K562 (cell line): ENCODE measurements around the gene AGAP3. TPM values are rescaled to one million over a fixed set of nuclear protein-coding genes. Genes with fewer than 3 reads are reported as not detected.

ENCODE experiments used
- CXXC5 ChIP-seq: fragments of 250-450 bp; sonication (Bioruptor Pico); IDR thresholded peaks from 2 replicates; pipeline ENCODE4 v1.8.0; 2022; ENCODE audit warnings: inconsistent platforms, mild to moderate bottlenecking, moderate library complexity
- GABPB1 ChIP-seq: sonication (generic); formaldehyde crosslinking; IDR thresholded peaks from 2 replicates; pipeline ENCODE4 v1.8.0; 2022; ENCODE audit warnings: mild to moderate bottlenecking, missing genetic modification reagents
- HDGF ChIP-seq: fragments of 450-650 bp; IDR thresholded peaks from 2 replicates; pipeline ENCODE4 v1.6.1; 2016
- HEY1 ChIP-seq: fragments of 250-450 bp; sonication (Bioruptor Pico); IDR thresholded peaks from 2 replicates; pipeline ENCODE4 v1.5.0; 2020; ENCODE audit warnings: mild to moderate bottlenecking, moderate library complexity, borderline replicate concordance
- HMBOX1 ChIP-seq: sonication (generic); IDR thresholded peaks from 2 replicates; pipeline ENCODE4 v1.6.1; 2016
- MCM5 ChIP-seq: fragments of 450-650 bp; IDR thresholded peaks from 2 replicates; pipeline ENCODE4 v1.6.1; 2016; ENCODE audit warnings: low read depth
- MED1 ChIP-seq: sonication (generic); formaldehyde crosslinking; IDR thresholded peaks from 2 replicates; pipeline ENCODE4 v1.8.1; 2023; ENCODE audit warnings: missing genetic modification reagents, borderline replicate concordance
- NFIC ChIP-seq: fragments of 450-650 bp; IDR thresholded peaks from 2 replicates; pipeline ENCODE4 v1.6.1; 2017; ENCODE audit warnings: mild to moderate bottlenecking, inconsistent platforms
- PYGO2 ChIP-seq: fragments of 450-650 bp; IDR thresholded peaks from 2 replicates; pipeline ENCODE4 v1.6.1; 2016; ENCODE audit warnings: mild to moderate bottlenecking, missing genetic modification characterization, moderate library complexity, missing compliant biosample characterization
- RBM39 ChIP-seq: fragments of 200-400 bp; formaldehyde crosslinking; optimal IDR thresholded peaks from 2 replicates; pipeline ENCODE3; 2018; ENCODE audit warnings: low read depth, low read length
- SRSF7 ChIP-seq: fragments of 200-400 bp; formaldehyde crosslinking; optimal IDR thresholded peaks from 2 replicates; pipeline ENCODE3; 2017; ENCODE audit warnings: mild to moderate bottlenecking, low read depth, low read length
- ZBTB2 ChIP-seq: fragments of 450-650 bp; IDR thresholded peaks from 2 replicates; pipeline ENCODE4 v1.6.1; 2016; ENCODE audit warnings: antibody characterized with exemption
- ZNF124 ChIP-seq: sonication (generic); formaldehyde crosslinking; IDR thresholded peaks from 2 replicates; pipeline ENCODE4 v1.8.1; 2022; ENCODE audit warnings: missing genetic modification reagents
- ZNF175 ChIP-seq: fragments of 200-800 bp; sonication (Bioruptor generic); IDR thresholded peaks from 2 replicates; pipeline ENCODE4 v1.6.1; 2016; ENCODE audit warnings: low read depth, mild to moderate bottlenecking, missing genetic modification characterization, missing compliant biosample characterization
- ZNF24 ChIP-seq: fragments of 450-650 bp; IDR thresholded peaks from 2 replicates; pipeline ENCODE4 v1.6.1; 2016
- ZNF592 ChIP-seq: fragments of 450-650 bp; IDR thresholded peaks from 2 replicates; pipeline ENCODE4 v1.6.1; 2017; ENCODE audit warnings: antibody characterized with exemption, mild to moderate bottlenecking
- ZNF655 ChIP-seq: fragments of 250-450 bp; sonication (Bioruptor Pico); IDR thresholded peaks from 2 replicates; pipeline ENCODE4 v1.5.0; 2021
- ZNF764 ChIP-seq: fragments of 250-450 bp; sonication (Bioruptor Pico); IDR thresholded peaks from 2 replicates; pipeline ENCODE4 v1.4.0; 2020; ENCODE audit warnings: low read depth, mild to moderate bottlenecking, moderate library complexity
- ZNF780A ChIP-seq: fragments of 250-450 bp; sonication (Bioruptor Pico); IDR thresholded peaks from 2 replicates; pipeline ENCODE4 v1.5.0; 2021; ENCODE audit warnings: mild to moderate bottlenecking
- polyA plus RNA-seq, 8 experiments: library from polyadenylated mRNA; depleted of rRNA in 4 of 8; stranded (reverse) in 5 of 8; unstranded in 3 of 8; fragments of >200 nt; fragmentation: Nextera tagmentation in 2 of 8; fragmentation: Illumina TruSeq in 1 of 8; extraction: Ambion mirVana in 2 of 8; extraction: Trizol in 1 of 8; gene quantifications; 2 replicates each; pipeline versions ENCODE4 v1.2.1 to v1.2.3, GENCODE V29; 2011 to 2014; ENCODE audit warnings: inconsistent platforms in 1 of 8, missing spikeins in 1 of 8
- total RNA-seq, 7 experiments: library from RNA; depleted of rRNA in 6 of 7; stranded (reverse); fragments of >200 nt in 6 of 7; fragmentation: Illumina TruSeq in 2 of 7; extraction: Trizol in 2 of 7; gene quantifications; 2 replicates each; pipeline versions ENCODE4 v1.2.1 to v1.2.3, GENCODE V29; 2011 to 2021; ENCODE audit warnings: low replicate concordance in 1 of 7

Gene AGAP3
- total and polyA plus RNA-seq, 9 of the 15 experiments (the other 6 are each of a cell fraction or from before 2014, with no cell fraction given), result 3.4 to 208 (median 62.2) TPM

- TF ChIP-seq HMBOX1 (no peak), ZNF780A (no peak), ZNF764 (CRISPR knock-in tag) (no peak), HEY1 (no peak), ZBTB2 (peak; percentile 76; the same call in 1 of the 2 replicates), ZNF175 (CRISPR knock-in tag) (no peak), RBM39 (no peak), ZNF655 (CRISPR knock-in tag) (no peak), CXXC5 (CRISPR knock-in tag) (no peak), ZNF124 (no peak), PYGO2 (tag) (no peak), ZNF24 (no peak), HDGF (no peak; the same call in 1 of the 2 replicates), GABPB1 (CRISPR knock-in tag) (no peak), MED1 (CRISPR knock-in tag) (no peak), ZNF592 (no peak), MCM5 (no peak), NFIC (no peak), SRSF7 (no peak)
Measured at GRCh38 chr7:151082141-151083070, 3.9 kb upstream of the AGAP3 start (continued).
